GM15510 (cell line): Measurements from ENCODE around the gene MRPS35.

Experiments used
- POLR2A ChIP-seq: IDR thresholded peaks from 3 replicates; pipeline ENCODE4 v1.6.1; 2011; ENCODE audit warnings: borderline replicate concordance; ENCODE audit not compliant: insufficient read length; ENCODE audit errors: extremely low read depth

The MRPS35 gene

GRCh38 chr12:27747111-27747820, 36.6 kb downstream of the MRPS35 start:
- TF ChIP-seq POLR2A, result no peak

- TF ChIP-seq POLR2A, result no peak
Measured at GRCh38 chr12:27751386-27752047, 40.9 kb downstream of the MRPS35 start.

- TF ChIP-seq POLR2A, result no peak
Measured at GRCh38 chr12:27754795-27755194, 44.2 kb downstream of the MRPS35 start.

GRCh38 chr12:27756670-27757195, 46.1 kb downstream of the MRPS35 start:
- TF ChIP-seq POLR2A, result no peak

- no peak for TF ChIP-seq POLR2A
Measured at GRCh38 chr12:27762757-27763156, 52.1 kb downstream of the MRPS35 start.

- TF ChIP-seq POLR2A, result no peak
Measured at GRCh38 chr12:27766587-27766986, 56.0 kb downstream of the MRPS35 start.

GRCh38 chr12:27769142-27769673, 58.6 kb downstream of the MRPS35 start:
- no peak for TF ChIP-seq POLR2A

GRCh38 chr12:27771481-27772327, 61.1 kb downstream of the MRPS35 start:
- no peak for TF ChIP-seq POLR2A

- no peak for TF ChIP-seq POLR2A
Measured at GRCh38 chr12:27772328-27773049, 61.9 kb downstream of the MRPS35 start.

GRCh38 chr12:27777141-27777540, 66.5 kb downstream of the MRPS35 start:
- no peak for TF ChIP-seq POLR2A

GRCh38 chr12:27778206-27778605, 67.6 kb downstream of the MRPS35 start:
- TF ChIP-seq POLR2A, result no peak

GRCh38 chr12:27779416-27779919, 68.8 kb downstream of the MRPS35 start:
- no peak for TF ChIP-seq POLR2A

- peak; percentile 73 for TF ChIP-seq POLR2A
Measured at GRCh38 chr12:27779920-27780611, 69.4 kb downstream of the MRPS35 start, which contains the start of the genes KLHL42 and MANSC4. TSS of gene KLHL42 (plus strand) at chr12:27780233. CDS start at chr12:27780331, 98 bp downstream. TSS of gene MANSC4 (minus strand) at chr12:27780236. CDS start at chr12:27771276, 8,960 bp downstream.
